K562 (cell line): Measurements from ENCODE around the gene CNR2.
"Not testable (repeated sequence)": the region's sequence is repeated elsewhere in the genome, so short reads cannot be mapped to it uniquely, and the experiment has no call there.

Source experiments
- REST ChIP-seq, 2 experiments: fragments of 450-650 bp; formaldehyde crosslinking in 1 of 2; IDR thresholded peaks; 2 replicates each; pipeline versions ENCODE4 v1.4.0 to v1.6.1; 2014 to 2020; ENCODE audit warnings: mild to moderate bottlenecking in 2 of 2, borderline replicate concordance in 1 of 2, low read depth in 1 of 2
- TCF3 ChIP-seq: sonication (generic); formaldehyde crosslinking; IDR thresholded peaks from 2 replicates; pipeline ENCODE4 v1.4.0; 2020; ENCODE audit warnings: mild to moderate bottlenecking, missing genetic modification reagents
- ZNF12 ChIP-seq: sonication (generic); formaldehyde crosslinking; IDR thresholded peaks from 2 replicates; pipeline ENCODE4 v1.4.0; 2020; ENCODE audit warnings: mild to moderate bottlenecking, missing genetic modification reagents
- TF ChIP-seq, protein P1 (sequence below): fragments of 250-450 bp; sonication (Bioruptor Pico); IDR thresholded peaks from 2 replicates; pipeline ENCODE4 v1.4.0; 2020; ENCODE audit warnings: mild to moderate bottlenecking, moderate library complexity

GRCh38 chr1:23847482-23848095, 65.6 kb downstream of the CNR2 start:
- not testable (repeated sequence) for TF ChIP-seq ZNF12; TCF3 (CRISPR knock-in tag); REST (IDR thresholded peaks at IDR 0.05; ENCODE audit: borderline replicate concordance); REST (CRISPR knock-in tag; IDR thresholded peaks at IDR 0.05; ENCODE audit: low read depth)
- TF ChIP-seq, protein P1, sequence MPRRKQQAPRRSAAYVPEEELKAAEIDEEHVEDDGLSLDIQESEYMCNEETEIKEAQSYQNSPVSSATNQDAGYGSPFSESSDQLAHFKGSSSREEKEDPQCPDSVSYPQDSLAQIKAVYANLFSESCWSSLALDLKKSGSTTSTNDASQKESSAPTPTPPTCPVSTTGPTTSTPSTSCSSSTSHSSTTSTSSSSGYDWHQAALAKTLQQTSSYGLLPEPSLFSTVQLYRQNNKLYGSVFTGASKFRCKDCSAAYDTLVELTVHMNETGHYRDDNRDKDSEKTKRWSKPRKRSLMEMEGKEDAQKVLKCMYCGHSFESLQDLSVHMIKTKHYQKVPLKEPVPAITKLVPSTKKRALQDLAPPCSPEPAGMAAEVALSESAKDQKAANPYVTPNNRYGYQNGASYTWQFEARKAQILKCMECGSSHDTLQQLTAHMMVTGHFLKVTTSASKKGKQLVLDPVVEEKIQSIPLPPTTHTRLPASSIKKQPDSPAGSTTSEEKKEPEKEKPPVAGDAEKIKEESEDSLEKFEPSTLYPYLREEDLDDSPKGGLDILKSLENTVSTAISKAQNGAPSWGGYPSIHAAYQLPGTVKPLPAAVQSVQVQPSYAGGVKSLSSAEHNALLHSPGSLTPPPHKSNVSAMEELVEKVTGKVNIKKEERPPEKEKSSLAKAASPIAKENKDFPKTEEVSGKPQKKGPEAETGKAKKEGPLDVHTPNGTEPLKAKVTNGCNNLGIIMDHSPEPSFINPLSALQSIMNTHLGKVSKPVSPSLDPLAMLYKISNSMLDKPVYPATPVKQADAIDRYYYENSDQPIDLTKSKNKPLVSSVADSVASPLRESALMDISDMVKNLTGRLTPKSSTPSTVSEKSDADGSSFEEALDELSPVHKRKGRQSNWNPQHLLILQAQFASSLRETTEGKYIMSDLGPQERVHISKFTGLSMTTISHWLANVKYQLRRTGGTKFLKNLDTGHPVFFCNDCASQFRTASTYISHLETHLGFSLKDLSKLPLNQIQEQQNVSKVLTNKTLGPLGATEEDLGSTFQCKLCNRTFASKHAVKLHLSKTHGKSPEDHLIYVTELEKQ (CRISPR knock-in tag), result not testable (repeated sequence)
